ENCODE measurements around the gene D2HGDH.
A peak's percentile ranks its signal among the peaks of the same experiment; 100 is the strongest.

The D2HGDH gene

DNA sequence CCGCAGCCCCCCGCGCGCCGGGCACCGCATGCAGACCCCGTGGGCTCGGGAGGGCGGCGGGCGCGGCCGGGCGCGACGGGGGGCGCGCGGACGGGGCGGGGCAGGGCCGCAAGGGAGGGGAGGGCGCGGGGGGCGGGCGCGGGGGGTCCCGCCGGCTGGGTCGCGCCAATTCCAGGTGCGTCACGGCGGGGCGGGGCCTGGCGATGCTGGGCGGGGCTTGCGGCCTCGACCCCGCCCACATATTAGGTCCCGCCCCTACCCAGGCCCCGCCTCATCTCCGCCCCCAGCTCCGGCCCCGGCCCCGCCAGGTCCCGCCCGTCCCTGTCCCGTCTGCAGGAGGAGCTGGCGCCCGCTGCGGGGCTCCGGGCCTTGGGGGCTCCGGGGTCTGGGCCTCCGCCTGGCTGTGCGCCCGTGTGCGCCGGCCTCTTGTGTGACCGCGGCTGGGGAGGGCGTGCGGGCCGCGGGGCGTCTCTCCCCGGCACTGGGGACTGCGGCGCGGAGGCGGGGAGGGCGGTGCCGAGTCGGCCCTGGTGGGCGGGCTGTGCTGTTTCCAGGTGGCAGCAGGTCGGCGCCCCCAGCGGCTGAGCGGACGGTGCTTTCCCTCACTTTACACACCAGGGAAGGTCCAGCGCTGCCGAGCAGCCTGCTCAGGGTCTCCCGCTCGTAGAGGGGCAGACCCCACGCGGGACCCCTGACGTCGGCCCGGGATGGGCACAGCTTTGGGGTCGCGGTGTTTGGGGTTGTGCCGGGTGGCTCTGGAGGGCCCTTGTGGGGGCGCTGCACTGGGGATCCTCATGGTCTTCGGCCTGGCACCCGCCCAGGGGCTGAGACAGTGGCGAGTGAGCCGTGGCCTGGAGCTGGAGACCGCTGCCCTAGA lies 32.0 kb upstream of the D2HGDH start:
- Histone ChIP-seq H3K4me3 (ENCODE audit: low read length in 2 of 2) (peak overlapping the region; percentile 73 to 85), H3K4me1 (ENCODE audit: control insufficient read depth, insufficient read depth, low read length) (peaks cover 15% of the 10 kb centered on the region), H3K36me3 (ENCODE audit: control insufficient read depth in 2 of 2, insufficient read depth in 2 of 2, low read length in 2 of 2) (peaks cover 6 to 7% of the 10 kb centered on the region in 2 donors), H3K27me3 (ENCODE audit: control insufficient read depth in 1 of 2, insufficient read depth in 2 of 2, low read length in 2 of 2) (no peaks in the 10 kb centered on the region), H3K9me3 (ENCODE audit: control insufficient read depth in 2 of 2, low read length in 2 of 2) (peaks cover 0 to 2% of the 10 kb centered on the region in 2 donors), H3K27ac (ENCODE audit: low read length) (peak overlapping the region; percentile 80), H3K9ac (ENCODE audit: low read length in 2 of 2) (peak overlapping the region; percentile 42 to 77)

DNA sequence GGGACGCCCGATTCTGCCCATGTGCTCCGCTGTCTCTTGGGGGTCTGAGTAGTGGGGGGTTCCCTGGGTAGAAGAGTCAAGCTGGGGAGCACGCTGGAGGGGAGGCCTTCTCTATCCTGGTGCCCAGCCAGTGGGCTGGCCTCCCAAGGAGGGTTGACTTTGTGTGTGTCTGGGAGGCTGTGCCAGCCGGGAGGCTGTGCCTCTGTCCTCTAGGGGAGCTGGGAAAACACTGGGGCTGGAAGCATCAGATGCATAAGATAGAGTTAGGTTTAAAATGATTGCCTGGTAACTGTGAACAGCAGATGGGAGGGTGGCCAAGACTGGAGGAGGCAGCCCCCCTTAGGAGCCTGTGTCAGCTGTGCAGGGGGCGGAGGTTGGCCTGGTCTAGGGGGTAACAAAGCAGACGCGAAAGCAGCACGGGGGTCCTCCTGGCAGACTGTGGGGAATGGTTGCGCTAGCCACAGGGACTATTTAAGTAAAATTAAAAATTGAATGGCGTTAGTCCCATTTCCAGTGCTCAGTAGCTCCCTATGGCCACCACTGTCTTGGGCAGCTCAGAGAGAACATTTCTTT lies 31.3 kb upstream of the D2HGDH start:
- H3K27ac ChIP-seq (ENCODE audit: low read length) = no peak overlapping the region

DNA sequence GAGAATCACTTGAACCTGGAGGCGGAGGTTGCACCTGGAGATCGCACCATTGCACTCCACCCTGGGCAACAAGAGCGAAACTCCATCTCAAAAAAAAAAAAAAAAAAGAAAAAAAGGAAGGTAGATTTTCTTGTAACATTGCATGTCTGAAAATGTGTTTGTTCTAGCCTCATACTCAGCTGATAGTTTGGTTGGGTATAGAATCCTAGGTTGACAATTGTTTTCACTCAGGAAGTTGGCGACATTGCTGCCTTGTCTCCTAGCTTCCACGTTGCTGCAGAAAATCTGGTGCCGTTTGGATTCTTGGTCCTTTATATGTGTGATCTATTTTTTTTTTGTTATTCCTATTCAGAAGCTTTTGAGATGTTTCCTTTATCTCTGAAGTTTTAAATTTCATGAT lies 27.9 kb upstream of the D2HGDH start:
- H3K9ac ChIP-seq (ENCODE audit: low read length in 2 of 2) = no peak overlapping the region
- H3K27me3 ChIP-seq (ENCODE audit: control insufficient read depth in 1 of 2, insufficient read depth in 2 of 2, low read length in 2 of 2) = no peaks in the 10 kb centered on the region
- H3K4me3 ChIP-seq (ENCODE audit: low read length in 2 of 2) = no peak overlapping the region
- peaks cover 0 to 2% of the 10 kb centered on the region in 2 donors for H3K9me3 ChIP-seq (ENCODE audit: control insufficient read depth in 2 of 2, low read length in 2 of 2)
- peaks cover 10% of the 10 kb centered on the region for H3K4me1 ChIP-seq (ENCODE audit: control insufficient read depth, insufficient read depth, low read length)
- H3K27ac ChIP-seq (ENCODE audit: low read length) = no peak overlapping the region
- H3K36me3 ChIP-seq (ENCODE audit: control insufficient read depth in 2 of 2, insufficient read depth in 2 of 2, low read length in 2 of 2) = peaks cover 24% of the 10 kb centered on the region in 2 donors

More for the DNA sequence above, 31.3 kb upstream of the D2HGDH start:
- Histone ChIP-seq H3K9me3 (ENCODE audit: control insufficient read depth in 2 of 2, low read length in 2 of 2) (peaks cover 0 to 2% of the 10 kb centered on the region in 2 donors), H3K36me3 (ENCODE audit: control insufficient read depth in 2 of 2, insufficient read depth in 2 of 2, low read length in 2 of 2) (peaks cover 7 to 10% of the 10 kb centered on the region in 2 donors), H3K4me1 (ENCODE audit: control insufficient read depth, insufficient read depth, low read length) (peaks cover 15% of the 10 kb centered on the region), H3K4me3 (ENCODE audit: low read length in 2 of 2) (peak overlapping the region; percentile 73 to 83), H3K9ac (ENCODE audit: low read length in 2 of 2) (peak overlapping the region; percentile 42 to 56), H3K27me3 (ENCODE audit: control insufficient read depth in 1 of 2, insufficient read depth in 2 of 2, low read length in 2 of 2) (no peaks in the 10 kb centered on the region)

DNA sequence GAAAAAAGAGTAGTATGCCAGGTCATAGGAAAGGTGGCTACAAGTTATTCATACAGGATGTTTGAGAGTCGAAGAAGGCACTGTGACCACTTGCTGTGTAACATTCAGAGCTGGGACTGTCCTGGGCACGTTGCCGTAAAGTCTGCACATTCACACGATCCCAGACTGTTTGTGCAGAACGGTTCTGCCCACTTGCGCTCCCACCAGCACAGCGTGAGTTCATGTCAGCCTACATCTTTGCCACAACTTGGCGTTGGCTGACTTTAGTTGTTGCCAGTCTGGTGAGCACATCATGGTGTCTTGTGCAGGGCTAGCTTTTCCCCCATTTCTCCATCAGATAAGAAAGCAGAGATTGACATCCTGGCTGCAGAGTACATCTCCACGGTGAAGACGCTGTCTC lies 25.6 kb upstream of the D2HGDH start:
- peaks cover 35 to 40% of the 10 kb centered on the region in 2 donors for H3K36me3 ChIP-seq (ENCODE audit: control insufficient read depth in 2 of 2, insufficient read depth in 2 of 2, low read length in 2 of 2)
- H3K4me1 ChIP-seq (ENCODE audit: control insufficient read depth, insufficient read depth, low read length) = no peaks in the 10 kb centered on the region
- no peak overlapping the region for H3K27ac ChIP-seq (ENCODE audit: low read length)
- peaks cover 0 to 2% of the 10 kb centered on the region in 2 donors for H3K9me3 ChIP-seq (ENCODE audit: control insufficient read depth in 2 of 2, low read length in 2 of 2)
- H3K9ac ChIP-seq (ENCODE audit: low read length in 2 of 2) = no peak overlapping the region
- H3K4me3 ChIP-seq (ENCODE audit: low read length in 2 of 2) = no peak overlapping the region
- H3K27me3 ChIP-seq (ENCODE audit: control insufficient read depth in 1 of 2, insufficient read depth in 2 of 2, low read length in 2 of 2) = no peaks in the 10 kb centered on the region

DNA sequence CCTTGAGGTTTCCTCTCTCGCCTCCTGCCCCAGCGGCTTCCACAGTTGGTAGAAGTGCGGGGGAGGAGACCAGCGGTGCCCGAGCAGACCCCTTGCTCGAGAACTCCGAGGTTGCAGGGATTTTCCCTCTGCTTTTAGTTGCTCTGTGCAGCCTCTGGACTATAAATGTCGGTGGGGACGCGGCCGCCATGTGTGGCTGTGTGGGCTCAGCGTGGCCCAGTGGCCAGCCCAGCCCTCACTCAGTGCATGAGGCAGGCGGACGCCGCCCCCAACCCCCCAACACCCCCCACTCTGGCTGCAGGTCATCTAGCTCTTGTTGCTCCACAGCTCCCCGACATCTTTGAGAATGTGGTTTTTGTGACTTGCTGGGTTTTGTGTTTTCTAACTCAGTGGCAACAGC lies 15.3 kb upstream of the D2HGDH start:
- H3K9ac ChIP-seq (ENCODE audit: low read length in 2 of 2) = no peak overlapping the region
- no peaks in the 10 kb centered on the region for H3K4me1 ChIP-seq (ENCODE audit: control insufficient read depth, insufficient read depth, low read length)
- no peak overlapping the region for H3K27ac ChIP-seq (ENCODE audit: low read length)
- no peak overlapping the region for H3K4me3 ChIP-seq (ENCODE audit: low read length in 2 of 2)
- H3K36me3 ChIP-seq (ENCODE audit: control insufficient read depth in 2 of 2, insufficient read depth in 2 of 2, low read length in 2 of 2) = peaks cover 22 to 43% of the 10 kb centered on the region in 2 donors
- no peaks in the 10 kb centered on the region for H3K27me3 ChIP-seq (ENCODE audit: control insufficient read depth in 1 of 2, insufficient read depth in 2 of 2, low read length in 2 of 2)
- peaks cover 3 to 4% of the 10 kb centered on the region in 2 donors for H3K9me3 ChIP-seq (ENCODE audit: control insufficient read depth in 2 of 2, low read length in 2 of 2)

DNA sequence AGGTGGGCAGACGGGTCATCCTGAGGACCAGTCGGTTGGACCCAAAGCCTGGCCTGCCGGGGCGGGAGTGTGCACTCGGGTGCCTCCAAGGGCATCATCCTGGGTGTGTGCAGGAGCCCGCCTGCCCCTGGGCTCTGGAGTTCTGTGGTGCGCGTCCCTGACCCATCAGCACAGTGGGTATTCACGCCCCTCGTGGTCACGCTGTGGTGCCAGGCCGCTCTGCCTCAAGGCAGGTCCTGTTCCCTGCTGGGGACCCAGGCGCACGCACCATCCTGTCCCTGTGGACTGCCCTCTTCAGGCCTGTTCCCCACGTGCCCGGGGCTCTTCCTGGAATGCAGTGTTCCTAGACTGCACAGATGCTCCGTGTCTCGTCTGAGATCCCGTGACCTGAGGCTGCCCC lies 14.3 kb upstream of the D2HGDH start:
- Histone ChIP-seq H3K4me1 (ENCODE audit: control insufficient read depth, insufficient read depth, low read length) (no peaks in the 10 kb centered on the region), H3K4me3 (ENCODE audit: low read length in 2 of 2) (no peak overlapping the region), H3K9me3 (ENCODE audit: control insufficient read depth in 2 of 2, low read length in 2 of 2) (no peaks in the 10 kb centered on the region), H3K36me3 (ENCODE audit: control insufficient read depth in 2 of 2, insufficient read depth in 2 of 2, low read length in 2 of 2) (peaks cover 17 to 36% of the 10 kb centered on the region in 2 donors), H3K9ac (ENCODE audit: low read length in 2 of 2) (no peak overlapping the region), H3K27ac (ENCODE audit: low read length) (no peak overlapping the region), H3K27me3 (ENCODE audit: control insufficient read depth in 1 of 2, insufficient read depth in 2 of 2, low read length in 2 of 2) (no peaks in the 10 kb centered on the region)

DNA sequence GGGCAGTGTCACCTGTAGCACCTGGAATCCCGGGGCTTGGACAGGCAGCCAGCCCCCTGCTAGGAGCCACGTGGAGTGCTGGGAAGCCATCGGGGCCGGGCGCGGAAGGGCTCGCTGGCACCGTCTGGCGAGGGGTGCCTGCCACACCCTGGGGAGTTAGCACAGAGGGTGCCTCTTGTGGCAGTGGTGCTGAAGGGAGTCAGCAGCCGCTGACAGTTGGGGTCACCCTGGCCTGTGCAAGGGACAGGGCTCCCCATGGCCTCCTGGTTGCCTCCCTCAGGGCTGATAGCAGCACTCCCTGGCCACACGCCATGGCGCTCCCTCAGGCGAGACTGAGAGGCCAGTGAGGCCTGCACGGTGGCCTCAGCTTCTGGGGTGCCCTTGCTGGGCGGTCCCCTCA lies 13.9 kb upstream of the D2HGDH start:
- Histone ChIP-seq H3K27me3 (ENCODE audit: control insufficient read depth in 1 of 2, insufficient read depth in 2 of 2, low read length in 2 of 2) (no peaks in the 10 kb centered on the region), H3K36me3 (ENCODE audit: control insufficient read depth in 2 of 2, insufficient read depth in 2 of 2, low read length in 2 of 2) (peaks cover 17 to 36% of the 10 kb centered on the region in 2 donors), H3K4me1 (ENCODE audit: control insufficient read depth, insufficient read depth, low read length) (no peaks in the 10 kb centered on the region), H3K9ac (ENCODE audit: low read length in 2 of 2) (no peak overlapping the region), H3K4me3 (ENCODE audit: low read length in 2 of 2) (no peak overlapping the region), H3K27ac (ENCODE audit: low read length) (no peak overlapping the region), H3K9me3 (ENCODE audit: control insufficient read depth in 2 of 2, low read length in 2 of 2) (no peaks in the 10 kb centered on the region)

DNA sequence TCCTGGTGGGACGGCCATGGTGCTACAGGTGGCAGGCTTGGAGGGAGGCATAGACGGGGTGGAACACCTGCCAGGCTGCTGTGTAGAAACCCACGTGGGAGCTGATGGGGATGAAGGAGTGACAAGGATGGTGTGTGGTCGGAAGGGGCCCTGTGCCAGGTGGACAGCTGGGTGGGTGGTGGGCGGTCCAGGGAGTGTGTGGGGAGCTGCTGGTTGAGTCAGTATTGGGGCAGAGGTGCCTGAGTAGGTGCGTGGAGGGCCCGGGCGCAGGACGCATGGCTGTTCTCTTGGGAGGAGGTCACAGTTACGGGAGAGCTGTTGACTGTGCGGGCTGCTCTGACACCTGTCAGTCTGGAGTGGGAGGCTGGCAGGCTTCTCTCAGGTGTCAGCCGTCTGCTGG lies 12.6 kb upstream of the D2HGDH start:
- H3K27me3 ChIP-seq (ENCODE audit: control insufficient read depth in 1 of 2, insufficient read depth in 2 of 2, low read length in 2 of 2) = no peaks in the 10 kb centered on the region
- no peak overlapping the region for H3K9ac ChIP-seq (ENCODE audit: low read length in 2 of 2)
- no peak overlapping the region for H3K4me3 ChIP-seq (ENCODE audit: low read length in 2 of 2)
- H3K36me3 ChIP-seq (ENCODE audit: control insufficient read depth in 2 of 2, insufficient read depth in 2 of 2, low read length in 2 of 2) = peaks cover 17 to 34% of the 10 kb centered on the region in 2 donors
- H3K9me3 ChIP-seq (ENCODE audit: control insufficient read depth in 2 of 2, low read length in 2 of 2) = no peaks in the 10 kb centered on the region
- no peaks in the 10 kb centered on the region for H3K4me1 ChIP-seq (ENCODE audit: control insufficient read depth, insufficient read depth, low read length)
- H3K27ac ChIP-seq (ENCODE audit: low read length) = no peak overlapping the region

DNA sequence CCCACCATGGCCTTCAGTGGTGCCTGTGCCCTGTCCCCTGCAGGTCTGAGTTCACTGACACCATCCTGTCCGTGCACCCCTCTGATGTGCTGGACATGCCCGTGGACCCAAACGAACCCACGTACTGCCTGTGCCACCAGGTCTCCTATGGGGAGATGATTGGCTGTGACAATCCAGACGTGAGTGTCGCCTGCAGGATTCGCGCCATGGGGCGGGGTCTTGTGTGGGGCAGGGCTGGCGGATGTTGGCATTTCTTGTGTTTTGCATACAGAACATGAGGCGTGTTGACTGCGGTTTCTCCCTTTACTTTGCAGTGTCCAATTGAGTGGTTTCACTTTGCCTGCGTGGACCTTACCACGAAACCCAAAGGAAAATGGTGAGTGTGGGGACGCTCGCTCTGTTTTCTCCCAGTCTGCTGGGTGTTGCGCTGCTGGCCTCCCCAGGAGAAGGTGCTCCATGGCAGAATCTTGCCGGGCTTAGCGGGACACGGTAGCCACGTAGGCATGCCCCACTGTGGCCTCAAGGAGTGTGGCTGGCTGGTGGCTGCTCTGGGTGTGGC lies 11.5 kb upstream of the D2HGDH start:
- Histone ChIP-seq H3K4me1 (ENCODE audit: control insufficient read depth, insufficient read depth, low read length) (no peaks in the 10 kb centered on the region), H3K27me3 (ENCODE audit: control insufficient read depth in 1 of 2, insufficient read depth in 2 of 2, low read length in 2 of 2) (no peaks in the 10 kb centered on the region), H3K9ac (ENCODE audit: low read length in 2 of 2) (no peak overlapping the region), H3K36me3 (ENCODE audit: control insufficient read depth in 2 of 2, insufficient read depth in 2 of 2, low read length in 2 of 2) (peaks cover 17 to 34% of the 10 kb centered on the region in 2 donors), H3K4me3 (ENCODE audit: low read length in 2 of 2) (no peak overlapping the region), H3K9me3 (ENCODE audit: control insufficient read depth in 2 of 2, low read length in 2 of 2) (no peaks in the 10 kb centered on the region), H3K27ac (ENCODE audit: low read length) (no peak overlapping the region)

DNA sequence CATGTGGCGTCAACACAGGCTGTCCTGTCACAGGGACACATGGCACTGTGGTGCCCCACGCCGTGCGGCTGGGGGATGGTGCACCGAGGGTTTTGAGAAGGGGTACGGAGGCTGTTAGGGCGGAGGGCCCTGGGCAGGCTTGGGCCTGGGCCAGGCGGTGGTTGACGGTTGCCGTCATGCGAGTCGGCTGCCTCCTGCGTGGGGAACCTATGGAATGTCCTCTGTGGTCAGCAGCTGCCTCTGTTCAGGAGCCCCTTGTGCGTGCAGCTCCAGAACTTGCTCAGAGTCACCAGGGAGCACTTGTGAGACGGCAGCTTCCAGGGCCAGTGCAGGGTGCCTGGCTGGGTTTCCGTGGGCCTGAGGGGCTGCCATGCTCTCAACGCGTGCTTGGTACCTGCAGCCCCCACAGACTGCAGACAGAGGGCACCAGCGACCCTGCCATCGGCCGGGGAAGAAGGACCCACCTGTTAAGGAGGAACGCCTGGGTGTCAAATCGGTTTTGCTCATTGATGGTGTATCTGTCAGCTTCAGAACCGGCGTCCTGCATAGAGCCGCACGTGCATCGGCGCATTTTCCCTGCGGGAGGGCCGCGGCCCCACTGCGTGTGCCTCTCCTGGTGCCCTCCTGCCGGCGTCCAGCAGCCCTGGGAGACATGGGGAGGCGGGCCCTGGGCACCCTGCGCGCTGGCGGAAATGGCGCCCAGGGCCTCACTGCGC lies 10.0 kb upstream of the D2HGDH start:
- no peak overlapping the region for H3K27ac ChIP-seq (ENCODE audit: low read length)
- H3K36me3 ChIP-seq (ENCODE audit: control insufficient read depth in 2 of 2, insufficient read depth in 2 of 2, low read length in 2 of 2) = peaks cover 13 to 32% of the 10 kb centered on the region in 2 donors
- peaks cover 3% of the 10 kb centered on the region for H3K4me1 ChIP-seq (ENCODE audit: control insufficient read depth, insufficient read depth, low read length)
- H3K9ac ChIP-seq (ENCODE audit: low read length in 2 of 2) = no peak overlapping the region
- H3K27me3 ChIP-seq (ENCODE audit: control insufficient read depth in 1 of 2, insufficient read depth in 2 of 2, low read length in 2 of 2) = no peaks in the 10 kb centered on the region
- no peaks in the 10 kb centered on the region for H3K9me3 ChIP-seq (ENCODE audit: control insufficient read depth in 2 of 2, low read length in 2 of 2)
- no peak overlapping the region for H3K4me3 ChIP-seq (ENCODE audit: low read length in 2 of 2)
